ENCODE results near the gene GRAMD2A. TPM values are rescaled to one million over a fixed set of nuclear protein-coding genes. Genes with fewer than 3 reads are reported as not detected.

GRAMD2A gene
- total and polyA plus RNA-seq, 5 donors from 2014 or later = not detected

GRCh38 chr15:72196409-72197040 is 1.1 kb downstream of the GRAMD2A start:
- no peak overlapping the region for H3K27ac Mint-ChIP-seq
- H3K27me3 Mint-ChIP-seq = peaks cover 36% of the 10 kb centered on the region
- H3K36me3 Mint-ChIP-seq = peaks cover 12% of the 10 kb centered on the region
- ATAC-seq (ENCODE audit: low read depth in 2 of 2) (no peak), DNase-seq (no peak)
- H3K4me1 Mint-ChIP-seq = peaks cover 0 to 12% (median 5%) of the 10 kb centered on the region in 4 donors
- H3K27ac ChIP-seq (ENCODE audit: insufficient read depth, low read length, poor library complexity, severe bottlenecking) = no peak overlapping the region
- H3K4me1 ChIP-seq (ENCODE audit: control insufficient read depth, insufficient read depth, low read length, poor library complexity, severe bottlenecking) = peaks cover 5% of the 10 kb centered on the region
- no peaks in the 10 kb centered on the region for H3K9me3 ChIP-seq (ENCODE audit: control insufficient read depth in 2 of 2, low read length in 2 of 2)
- H3K9me3 Mint-ChIP-seq = peaks cover 0 to 1% (median 0%) of the 10 kb centered on the region in 7 donors
- H3K36me3 ChIP-seq (ENCODE audit: control insufficient read depth, insufficient read depth, low read length) = peaks cover 32% of the 10 kb centered on the region
- no peak overlapping the region for H3K4me3 ChIP-seq (ENCODE audit: low read depth, low read length)
- no peak overlapping the region for H3K4me3 Mint-ChIP-seq
- H3K27me3 ChIP-seq (ENCODE audit: control insufficient read depth, insufficient read depth, low read length) = no peaks in the 10 kb centered on the region

- peaks cover 0 to 1% (median 0%) of the 10 kb centered on the region in 7 donors for H3K9me3 Mint-ChIP-seq
- Histone ChIP-seq H3K4me1 (ENCODE audit: control insufficient read depth, insufficient read depth, low read length, poor library complexity, severe bottlenecking) (peaks cover 5% of the 10 kb centered on the region), H3K27me3 (ENCODE audit: control insufficient read depth, insufficient read depth, low read length) (no peaks in the 10 kb centered on the region), H3K4me3 (ENCODE audit: low read depth, low read length) (no peak overlapping the region), H3K27ac (ENCODE audit: insufficient read depth, low read length, poor library complexity, severe bottlenecking) (no peak overlapping the region), H3K36me3 (ENCODE audit: control insufficient read depth, insufficient read depth, low read length) (peaks cover 18% of the 10 kb centered on the region), H3K9me3 (ENCODE audit: control insufficient read depth in 2 of 2, low read length in 2 of 2) (no peaks in the 10 kb centered on the region)
- DNase-seq = no peak
- no peak overlapping the region for H3K27ac Mint-ChIP-seq
- peaks cover 6% of the 10 kb centered on the region for H3K36me3 Mint-ChIP-seq
- H3K4me3 Mint-ChIP-seq = no peak overlapping the region
- H3K4me1 Mint-ChIP-seq = peaks cover 0 to 12% (median 5%) of the 10 kb centered on the region in 4 donors
- peaks cover 47% of the 10 kb centered on the region for H3K27me3 Mint-ChIP-seq
- no peak for ATAC-seq (ENCODE audit: low read depth in 2 of 2)
These were observed 2.5 kb downstream of the GRAMD2A start for GRCh38 chr15:72195101-72195511.

DNA sequence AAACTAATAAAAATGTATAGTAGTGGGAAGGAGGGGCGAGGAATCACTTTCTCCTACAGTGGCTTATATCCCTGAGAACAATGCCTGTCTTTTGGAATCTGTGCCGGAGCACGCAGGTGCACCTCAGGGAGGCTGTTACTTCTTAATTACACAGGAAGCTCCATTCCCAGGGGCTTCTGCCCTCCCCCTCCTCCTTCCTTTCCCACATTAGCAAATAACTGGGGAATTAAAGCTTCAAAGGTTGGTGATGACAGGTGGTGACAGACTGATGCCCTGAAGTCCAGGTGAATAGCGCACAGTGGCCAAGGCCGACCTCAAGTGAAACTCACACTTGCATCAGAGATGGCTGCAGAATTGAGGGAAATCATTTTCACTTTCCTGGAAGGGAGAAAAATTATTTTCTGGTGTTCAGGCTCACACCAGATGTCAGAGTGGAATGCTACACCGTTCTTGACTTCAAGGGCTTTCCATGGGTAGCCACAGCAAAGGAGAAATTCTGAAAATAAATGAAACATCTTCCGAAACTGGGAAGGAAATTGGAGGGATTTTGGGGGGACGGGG is 3.7 kb downstream of the GRAMD2A start:
- Histone ChIP-seq H3K27ac (ENCODE audit: insufficient read depth, low read length, poor library complexity, severe bottlenecking) (no peak overlapping the region), H3K9me3 (ENCODE audit: control insufficient read depth in 2 of 2, low read length in 2 of 2) (no peaks in the 10 kb centered on the region), H3K27me3 (ENCODE audit: control insufficient read depth, insufficient read depth, low read length) (peaks cover 5% of the 10 kb centered on the region), H3K36me3 (ENCODE audit: control insufficient read depth, insufficient read depth, low read length) (peaks cover 7% of the 10 kb centered on the region), H3K4me3 (ENCODE audit: low read depth, low read length) (no peak overlapping the region), H3K4me1 (ENCODE audit: control insufficient read depth, insufficient read depth, low read length, poor library complexity, severe bottlenecking) (peaks cover 5% of the 10 kb centered on the region)
- Mint-ChIP-seq H3K9me3 (peaks cover 0 to 1% (median 0%) of the 10 kb centered on the region in 7 donors), H3K36me3 (no peaks in the 10 kb centered on the region), H3K4me3 (no peak overlapping the region), H3K4me1 (peaks cover 0 to 12% (median 3%) of the 10 kb centered on the region in 4 donors), H3K27me3 (peaks cover 56% of the 10 kb centered on the region), H3K27ac (no peak overlapping the region)
- no peak for DNase-seq
- ATAC-seq (ENCODE audit: low read depth in 2 of 2) = no peak

DNA sequence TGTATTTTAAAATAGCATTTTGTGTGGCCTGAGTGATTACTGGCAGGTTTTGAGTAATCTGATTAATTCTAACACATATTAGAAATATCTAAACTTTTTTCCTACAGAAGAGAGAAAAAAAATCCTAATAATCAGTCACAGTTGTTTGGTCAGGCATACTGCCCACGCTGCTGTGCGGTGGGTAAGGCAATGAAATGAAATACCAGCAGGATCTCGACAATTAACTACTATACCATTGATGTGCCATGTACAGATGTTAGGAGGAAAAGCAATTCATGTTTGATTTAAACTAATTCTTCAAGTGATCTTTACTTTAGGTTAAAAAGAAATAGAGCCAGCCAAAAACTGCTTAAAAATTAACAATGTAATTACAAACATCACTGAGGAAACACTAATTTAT is 5.2 kb downstream of the GRAMD2A start:
- H3K36me3 ChIP-seq (ENCODE audit: control insufficient read depth, insufficient read depth, low read length) = no peaks in the 10 kb centered on the region
- H3K4me1 Mint-ChIP-seq = peaks cover 0 to 3% (median 0%) of the 10 kb centered on the region in 4 donors
- H3K9me3 Mint-ChIP-seq = peaks cover 0 to 1% (median 0%) of the 10 kb centered on the region in 7 donors
- H3K27ac ChIP-seq (ENCODE audit: insufficient read depth, low read length, poor library complexity, severe bottlenecking) = no peak overlapping the region
- no peak for DNase-seq
- H3K36me3 Mint-ChIP-seq = no peaks in the 10 kb centered on the region
- no peaks in the 10 kb centered on the region for H3K9me3 ChIP-seq (ENCODE audit: control insufficient read depth in 2 of 2, low read length in 2 of 2)
- ATAC-seq (ENCODE audit: low read depth in 2 of 2) = no peak
- no peak overlapping the region for H3K27ac Mint-ChIP-seq
- H3K27me3 ChIP-seq (ENCODE audit: control insufficient read depth, insufficient read depth, low read length) = peaks cover 5% of the 10 kb centered on the region
- no peak overlapping the region for H3K4me3 Mint-ChIP-seq
- H3K4me3 ChIP-seq (ENCODE audit: low read depth, low read length) = no peak overlapping the region
- peaks cover 4% of the 10 kb centered on the region for H3K4me1 ChIP-seq (ENCODE audit: control insufficient read depth, insufficient read depth, low read length, poor library complexity, severe bottlenecking)
- peaks cover 64% of the 10 kb centered on the region for H3K27me3 Mint-ChIP-seq

- H3K27me3 Mint-ChIP-seq = peaks cover 72% of the 10 kb centered on the region
- Histone ChIP-seq H3K27ac (ENCODE audit: insufficient read depth, low read length, poor library complexity, severe bottlenecking) (no peak overlapping the region), H3K4me1 (ENCODE audit: control insufficient read depth, insufficient read depth, low read length, poor library complexity, severe bottlenecking) (no peaks in the 10 kb centered on the region), H3K36me3 (ENCODE audit: control insufficient read depth, insufficient read depth, low read length) (no peaks in the 10 kb centered on the region), H3K9me3 (ENCODE audit: control insufficient read depth in 2 of 2, low read length in 2 of 2) (no peaks in the 10 kb centered on the region), H3K4me3 (ENCODE audit: low read depth, low read length) (no peak overlapping the region), H3K27me3 (ENCODE audit: control insufficient read depth, insufficient read depth, low read length) (peaks cover 8% of the 10 kb centered on the region)
- H3K9me3 Mint-ChIP-seq = peaks cover 0 to 2% (median 0%) of the 10 kb centered on the region in 7 donors
- ATAC-seq (ENCODE audit: low read depth in 2 of 2) = no peak
- H3K36me3 Mint-ChIP-seq = no peaks in the 10 kb centered on the region
- H3K4me3 Mint-ChIP-seq = no peak overlapping the region
- no peak overlapping the region for H3K27ac Mint-ChIP-seq
- H3K4me1 Mint-ChIP-seq = no peaks in the 10 kb centered on the region
- DNase-seq = no peak
These were observed 8.2 kb downstream of the GRAMD2A start for GRCh38 chr15:72189250-72189902.

DNA sequence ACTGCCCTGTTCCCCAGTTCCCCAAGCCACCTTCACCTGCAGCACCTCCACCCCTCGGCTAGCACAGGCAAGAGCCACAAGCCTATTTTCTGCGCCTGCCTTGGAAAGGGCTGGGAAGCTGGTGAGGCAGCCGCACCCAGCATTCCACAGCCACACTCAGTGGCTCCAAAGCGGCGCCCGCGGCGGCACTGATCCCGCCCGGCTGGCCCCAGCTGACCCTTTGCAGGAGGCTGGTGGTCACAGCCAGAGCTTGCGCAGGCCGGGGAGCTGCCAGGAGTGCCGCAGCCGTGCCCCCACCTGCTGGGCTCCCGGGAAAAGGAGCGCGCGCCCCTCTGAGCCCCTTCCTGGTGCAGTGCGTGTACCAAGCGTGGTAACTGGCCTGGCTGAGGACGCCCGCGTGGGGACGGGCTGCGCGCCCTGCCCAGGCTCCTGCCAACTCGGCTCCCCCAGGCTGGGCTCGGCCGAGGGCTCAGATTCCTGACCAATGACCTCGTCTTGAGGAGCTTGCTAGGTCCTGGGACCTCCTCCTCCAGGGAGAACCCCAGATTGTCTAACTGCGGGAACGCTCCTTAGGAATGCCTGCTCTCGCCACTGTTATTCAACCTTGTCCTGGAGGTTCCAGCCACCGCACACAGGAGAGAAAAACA is 13.3 kb downstream of the GRAMD2A start:
- Histone ChIP-seq H3K4me1 (ENCODE audit: control insufficient read depth, insufficient read depth, low read length, poor library complexity, severe bottlenecking) (no peaks in the 10 kb centered on the region), H3K27ac (ENCODE audit: insufficient read depth, low read length, poor library complexity, severe bottlenecking) (no peak overlapping the region), H3K9me3 (ENCODE audit: control insufficient read depth in 2 of 2, low read length in 2 of 2) (no peaks in the 10 kb centered on the region), H3K27me3 (ENCODE audit: control insufficient read depth, insufficient read depth, low read length) (peaks cover 7% of the 10 kb centered on the region), H3K4me3 (ENCODE audit: low read depth, low read length) (no peak overlapping the region), H3K36me3 (ENCODE audit: control insufficient read depth, insufficient read depth, low read length) (no peaks in the 10 kb centered on the region)
- Mint-ChIP-seq H3K27ac (no peak overlapping the region), H3K4me1 (no peaks in the 10 kb centered on the region), H3K36me3 (no peaks in the 10 kb centered on the region), H3K4me3 (no peak overlapping the region), H3K9me3 (peaks cover 0 to 4% (median 0%) of the 10 kb centered on the region in 7 donors), H3K27me3 (peaks cover 63% of the 10 kb centered on the region)
- ATAC-seq (ENCODE audit: low read depth in 2 of 2) = no peak
- DNase-seq = no peak

- Histone ChIP-seq H3K4me3 (ENCODE audit: low read depth, low read length) (no peak overlapping the region), H3K9me3 (ENCODE audit: control insufficient read depth in 2 of 2, low read length in 2 of 2) (no peaks in the 10 kb centered on the region), H3K27ac (ENCODE audit: insufficient read depth, low read length, poor library complexity, severe bottlenecking) (no peak overlapping the region), H3K36me3 (ENCODE audit: control insufficient read depth, insufficient read depth, low read length) (no peaks in the 10 kb centered on the region), H3K27me3 (ENCODE audit: control insufficient read depth, insufficient read depth, low read length) (peaks cover 7% of the 10 kb centered on the region), H3K4me1 (ENCODE audit: control insufficient read depth, insufficient read depth, low read length, poor library complexity, severe bottlenecking) (no peaks in the 10 kb centered on the region)
- no peak overlapping the region for H3K4me3 Mint-ChIP-seq
- H3K36me3 Mint-ChIP-seq = no peaks in the 10 kb centered on the region
- peaks cover 58% of the 10 kb centered on the region for H3K27me3 Mint-ChIP-seq
- H3K27ac Mint-ChIP-seq = no peak overlapping the region
- no peaks in the 10 kb centered on the region for H3K4me1 Mint-ChIP-seq
- DNase-seq (no peak), ATAC-seq (ENCODE audit: low read depth in 2 of 2) (no peak)
- H3K9me3 Mint-ChIP-seq = peaks cover 0 to 5% (median 0%) of the 10 kb centered on the region in 7 donors
These were observed 13.8 kb downstream of the GRAMD2A start for GRCh38 chr15:72183781-72184164.
